SU-DHL-6 (cell line): ENCODE results near the gene UPF3A.
"Not testable (repeated sequence)": the region's sequence is repeated elsewhere in the genome, so short reads cannot be mapped to it uniquely, and the experiment has no call there.

ENCODE experiments used
- H2AFZ ChIP-seq: fragments of 200-600 bp; sonication (generic); 2 replicates; pipeline ENCODE4 v1.6.1; 2014; ENCODE audit warnings: low read depth, mild to moderate bottlenecking, moderate library complexity, mixed read lengths, antibody characterized with exemption, low read length; ENCODE audit not compliant: severe bottlenecking
- H3F3A ChIP-seq: fragments of 200-600 bp; shearing (Covaris generic); 2 replicates; pipeline ENCODE4 v1.6.0; 2016; ENCODE audit warnings: antibody characterized with exemption, mild to moderate bottlenecking; ENCODE audit not compliant: insufficient read depth
- H3K27ac ChIP-seq: fragments of 200-600 bp; sonication (generic); 2 replicates; pipeline ENCODE4 v1.5.1; 2016; ENCODE audit warnings: low read depth, mild to moderate bottlenecking, low read length, moderate library complexity, mixed read lengths
- H3K27me3 ChIP-seq: fragments of 200-600 bp; sonication (generic), shearing (Covaris generic); 2 replicates; pipeline ENCODE4 v1.6.0; 2014; ENCODE audit warnings: mild to moderate bottlenecking, low read length
- H3K36me3 ChIP-seq: fragments of 200-600 bp; sonication (generic); 2 replicates; pipeline ENCODE4 v1.6.1; 2014; ENCODE audit warnings: mild to moderate bottlenecking, low read length, mixed read lengths
- H3K4me2 ChIP-seq: fragments of 300-600, 200-600 bp; shearing (Covaris generic), sonication (generic); 2 replicates; pipeline ENCODE4 v1.6.0; 2014; ENCODE audit warnings: low read length, low read depth, mild to moderate bottlenecking; ENCODE audit not compliant: poor library complexity, severe bottlenecking
- H3K4me3 ChIP-seq: fragments of 200-600 bp; sonication (generic); 2 replicates; pipeline ENCODE4 v1.5.1; 2014; ENCODE audit warnings: antibody characterized with exemption, low read length, mild to moderate bottlenecking, mixed read lengths; ENCODE audit not compliant: insufficient read depth, poor library complexity, severe bottlenecking
- H3K79me2 ChIP-seq: fragments of 200-600 bp; sonication (generic); 2 replicates; pipeline ENCODE4 v1.6.1; 2014; ENCODE audit warnings: mild to moderate bottlenecking, low read length, moderate library complexity; ENCODE audit not compliant: insufficient read depth
- H3K9ac ChIP-seq: fragments of 200-600 bp; sonication (generic); 2 replicates; pipeline ENCODE4 v1.7.0; 2014; ENCODE audit warnings: mild to moderate bottlenecking, low read length
- H3K9me2 ChIP-seq: fragments of 200-600 bp; sonication (generic); replicated peaks from 2 replicates; pipeline ENCODE4 v1.6.1; 2014; ENCODE audit warnings: low read length; ENCODE audit not compliant: insufficient read depth
- H3K9me3 ChIP-seq: fragments of 200-600 bp; sonication (generic); 2 replicates; pipeline ENCODE4 v1.6.1; 2014; ENCODE audit warnings: low read length, mixed read lengths; ENCODE audit not compliant: insufficient read depth
- H4K20me1 ChIP-seq: fragments of 200-600 bp; sonication (generic); 2 replicates; pipeline ENCODE4 v1.6.1; 2014; ENCODE audit warnings: low read depth, mild to moderate bottlenecking, antibody characterized with exemption, low read length, moderate library complexity, mixed read lengths
- EZH2phosphoT487 ChIP-seq: fragments of 200-600 bp; sonication (generic), shearing (Covaris generic); conservative IDR thresholded peaks from 2 replicates; pipeline ENCODE4 v1.6.1; 2018; ENCODE audit warnings: mild to moderate bottlenecking, antibody characterized with exemption, low read length, moderate library complexity, mixed read lengths
- TF ChIP-seq, protein P1 (sequence below): fragments of 200-600 bp; sonication (generic); IDR thresholded peaks from one replicate; pipeline ENCODE4 v1.5.1; 2017; ENCODE audit warnings: antibody characterized with exemption, mild to moderate bottlenecking, low read length, moderate library complexity; ENCODE audit not compliant: insufficient read depth, poor library complexity, severe bottlenecking

UPF3A gene

DNA sequence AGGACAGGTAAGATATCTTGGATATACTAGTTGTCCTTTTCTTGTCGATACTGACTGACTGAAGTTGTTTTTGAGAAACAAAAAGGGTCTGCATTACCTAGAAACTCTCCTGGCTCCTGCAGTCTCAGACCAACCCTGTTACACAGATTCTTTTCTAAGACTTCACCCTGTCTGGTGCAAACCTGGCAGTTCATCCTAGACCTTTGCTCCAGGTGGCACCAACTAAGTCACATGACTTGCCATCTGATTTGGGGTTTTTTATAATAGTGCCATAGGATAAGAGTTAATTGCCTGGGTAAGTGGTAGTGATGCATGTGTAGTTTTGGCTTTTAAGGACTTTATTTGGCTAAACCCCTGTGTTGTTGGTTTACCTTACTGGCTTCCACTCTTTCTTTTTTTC is 47.2 kb downstream of the UPF3A start:
- Histone ChIP-seq H3K4me3 (no peak overlapping the region), H3K9me2 (no peaks in the 10 kb centered on the region), H3K4me2 (no peak overlapping the region), H3K9me3 (no peaks in the 10 kb centered on the region), H3K27me3 (no peaks in the 10 kb centered on the region), H2AFZ (no peak overlapping the region), H3K79me2 (peaks cover 24% of the 10 kb centered on the region), H3K27ac (no peak overlapping the region), H4K20me1 (peaks cover 12% of the 10 kb centered on the region), H3K9ac (no peak overlapping the region), H3F3A (peaks cover 15% of the 10 kb centered on the region), H3K36me3 (peaks cover 16% of the 10 kb centered on the region)
- TF ChIP-seq, protein P1, sequence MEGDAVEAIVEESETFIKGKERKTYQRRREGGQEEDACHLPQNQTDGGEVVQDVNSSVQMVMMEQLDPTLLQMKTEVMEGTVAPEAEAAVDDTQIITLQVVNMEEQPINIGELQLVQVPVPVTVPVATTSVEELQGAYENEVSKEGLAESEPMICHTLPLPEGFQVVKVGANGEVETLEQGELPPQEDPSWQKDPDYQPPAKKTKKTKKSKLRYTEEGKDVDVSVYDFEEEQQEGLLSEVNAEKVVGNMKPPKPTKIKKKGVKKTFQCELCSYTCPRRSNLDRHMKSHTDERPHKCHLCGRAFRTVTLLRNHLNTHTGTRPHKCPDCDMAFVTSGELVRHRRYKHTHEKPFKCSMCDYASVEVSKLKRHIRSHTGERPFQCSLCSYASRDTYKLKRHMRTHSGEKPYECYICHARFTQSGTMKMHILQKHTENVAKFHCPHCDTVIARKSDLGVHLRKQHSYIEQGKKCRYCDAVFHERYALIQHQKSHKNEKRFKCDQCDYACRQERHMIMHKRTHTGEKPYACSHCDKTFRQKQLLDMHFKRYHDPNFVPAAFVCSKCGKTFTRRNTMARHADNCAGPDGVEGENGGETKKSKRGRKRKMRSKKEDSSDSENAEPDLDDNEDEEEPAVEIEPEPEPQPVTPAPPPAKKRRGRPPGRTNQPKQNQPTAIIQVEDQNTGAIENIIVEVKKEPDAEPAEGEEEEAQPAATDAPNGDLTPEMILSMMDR: no peak
- TF ChIP-seq EZH2phosphoT487: no peak

DNA sequence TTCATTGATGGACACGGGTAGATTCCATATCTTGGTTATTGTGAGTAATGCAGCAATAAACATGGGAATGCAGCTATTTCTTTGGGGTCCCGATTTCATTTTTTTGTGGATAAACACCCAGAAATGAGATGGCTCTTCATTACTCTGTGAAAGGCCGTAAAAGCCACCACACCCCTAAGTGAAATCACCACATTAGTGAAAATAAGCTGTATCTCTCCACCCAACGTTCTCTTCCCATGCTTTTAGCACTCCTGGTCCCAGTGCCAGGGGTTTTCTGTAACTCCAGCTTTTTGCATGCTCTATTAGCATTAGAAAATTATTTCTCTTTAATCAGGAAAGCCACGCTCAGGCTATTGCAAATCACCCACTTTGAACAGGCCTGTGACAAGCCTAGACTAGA is 48.7 kb downstream of the UPF3A start:
- TF ChIP-seq, protein P1: no peak
- no peak for TF ChIP-seq EZH2phosphoT487
- no peak overlapping the region for H2AFZ ChIP-seq
- H4K20me1 ChIP-seq: peaks cover 11% of the 10 kb centered on the region
- peaks cover 16% of the 10 kb centered on the region for H3K79me2 ChIP-seq
- H3K4me2 ChIP-seq: no peak overlapping the region
- no peak overlapping the region for H3K9ac ChIP-seq
- H3K9me2 ChIP-seq: no peaks in the 10 kb centered on the region
- H3K36me3 ChIP-seq: peaks cover 13% of the 10 kb centered on the region; the same call in 1 of the 2 replicates
- H3K4me3 ChIP-seq: no peak overlapping the region
- H3F3A ChIP-seq: peaks cover 15% of the 10 kb centered on the region
- H3K27me3 ChIP-seq: no peaks in the 10 kb centered on the region
- H3K27ac ChIP-seq: no peak overlapping the region
- no peaks in the 10 kb centered on the region for H3K9me3 ChIP-seq

DNA sequence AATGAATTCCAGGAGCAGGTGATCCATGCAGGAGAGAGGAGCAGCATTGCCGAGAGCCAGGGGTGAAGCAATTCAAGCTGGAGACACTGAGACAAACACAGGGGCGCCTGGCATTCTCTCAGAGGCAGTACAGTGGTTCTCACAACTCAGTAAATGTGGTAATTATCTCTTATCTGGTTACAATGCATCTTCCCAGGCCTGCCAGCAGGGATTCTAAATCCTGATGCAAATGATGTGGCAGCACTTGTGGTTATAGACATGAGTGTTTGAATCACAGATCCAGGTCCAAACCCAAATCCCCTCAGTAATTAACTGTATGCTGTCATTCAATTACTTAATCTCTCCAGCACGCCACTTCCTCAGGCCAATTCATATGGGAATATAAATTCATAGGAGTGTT is 52.5 kb downstream of the UPF3A start:
- not testable (repeated sequence) for H3K36me3 ChIP-seq, H3K9me2 ChIP-seq, H3K9ac ChIP-seq, H4K20me1 ChIP-seq, H3K27ac ChIP-seq, H3F3A ChIP-seq, H3K79me2 ChIP-seq, H3K4me3 ChIP-seq, H3K9me3 ChIP-seq, H2AFZ ChIP-seq, H3K27me3 ChIP-seq
- H3K4me2 ChIP-seq: peak overlapping the region; percentile 27

DNA sequence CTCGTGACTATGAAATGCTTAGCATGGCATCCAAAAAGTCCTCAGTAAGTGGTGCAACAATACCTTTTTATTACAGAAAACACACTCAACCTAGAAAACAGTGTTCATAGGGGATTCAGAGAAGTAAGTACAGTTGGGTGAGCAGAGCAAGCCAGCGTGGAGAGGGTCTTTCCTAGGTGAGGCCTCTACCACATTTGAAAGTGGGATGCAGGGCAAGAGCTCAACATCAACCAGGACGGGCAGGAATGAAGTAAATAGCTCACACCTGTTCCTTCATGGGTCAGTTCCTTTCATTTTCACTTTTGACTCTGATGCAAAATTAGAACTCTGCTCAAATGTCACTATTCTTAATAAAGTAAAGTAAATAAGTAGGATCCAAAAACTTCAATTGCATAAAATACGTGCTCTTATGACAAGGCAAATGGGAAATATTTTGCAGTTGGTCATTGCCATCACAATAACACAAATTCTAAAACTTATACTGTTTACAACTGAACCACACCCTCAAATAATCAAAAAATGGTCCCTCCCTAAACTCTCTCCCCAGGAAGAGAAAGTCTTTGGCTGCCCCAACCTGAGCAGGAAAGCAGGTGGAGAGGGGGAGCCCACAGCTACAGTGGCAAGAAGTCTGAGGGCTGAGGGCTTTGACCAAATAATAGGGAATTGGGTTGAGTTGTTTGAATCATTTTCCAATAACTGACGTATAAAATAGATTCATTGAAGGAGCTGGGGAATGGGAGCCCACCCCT is 53.1 kb downstream of the UPF3A start:
- Histone ChIP-seq H3K9ac (no peak overlapping the region), H3K27me3 (no peaks in the 10 kb centered on the region), H3K79me2 (no peaks in the 10 kb centered on the region), H3K4me3 (no peak overlapping the region), H2AFZ (no peak overlapping the region), H3F3A (0 out of 2 replicates have a peak, but pooled peaks cover under 1% of the 10 kb centered on the region), H3K9me2 (no peaks in the 10 kb centered on the region), H3K4me2 (peak overlapping the region; percentile 27), H4K20me1 (no peaks in the 10 kb centered on the region), H3K9me3 (no peaks in the 10 kb centered on the region), H3K36me3 (no peaks in the 10 kb centered on the region), H3K27ac (no peak overlapping the region)
- TF ChIP-seq, protein P1: no peak
- no peak for TF ChIP-seq EZH2phosphoT487

DNA sequence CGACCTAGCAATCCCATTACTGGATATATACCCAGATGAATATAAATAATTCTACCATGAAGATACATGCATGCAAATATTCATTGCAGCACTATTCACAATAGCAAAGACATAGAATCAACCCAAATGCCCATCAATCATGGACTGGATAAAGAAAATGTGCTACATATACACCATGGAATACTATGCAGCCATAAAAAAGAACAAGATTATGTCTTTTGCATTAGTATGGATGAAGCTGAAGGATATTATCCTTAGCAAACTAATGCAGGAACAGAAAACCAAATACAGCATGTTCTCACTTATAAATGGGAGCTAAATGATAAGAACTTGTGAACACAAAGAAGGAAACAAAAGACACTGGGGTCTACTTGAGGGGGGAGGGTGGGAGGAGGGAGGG is 55.1 kb downstream of the UPF3A start:
- H3F3A ChIP-seq, H3K9ac ChIP-seq, H4K20me1 ChIP-seq, H2AFZ ChIP-seq, H3K27ac ChIP-seq, H3K27me3 ChIP-seq, H3K4me3 ChIP-seq, H3K79me2 ChIP-seq, H3K9me3 ChIP-seq, H3K4me2 ChIP-seq, H3K36me3 ChIP-seq, H3K9me2 ChIP-seq: not testable (repeated sequence)
